Panc1 (cell line): ENCODE measurements around the gene ANKRA2. TPM values are rescaled to one million over a fixed set of nuclear protein-coding genes. Genes with fewer than 3 reads are reported as not detected.

Source experiments
- ATAC-seq: fragments of 200-7000 bp; cut with Tn5 transposase; 2 replicates; pipeline ENCODE4 v1.9.1; 2020; ENCODE audit warnings: mild to moderate bottlenecking, moderate library complexity
- BruUV-seq: library from RNA; stranded (reverse); fragments of 400-500 nt; replicated peaks from 2 replicates; lab custom pipeline; 2021; lab: Mats Ljungman, UMichigan
- CTCF ChIA-PET: fragments of 300-600 bp; sonication (Branson Sonifier 250); formaldehyde crosslinking; loops from one replicate; lab custom pipeline; 2022; ENCODE audit warnings: antibody characterized with exemption; lab: Charles Lee
- POLR2A ChIA-PET: fragments of 300-600 bp; sonication (Branson Sonifier 250); formaldehyde crosslinking; loops from one replicate; lab custom pipeline; 2022; ENCODE audit warnings: antibody characterized with exemption; lab: Charles Lee
- DNase-seq: peaks from one replicate; pipeline ENCODE4 v3.0.0-alpha.2; 2010; ENCODE audit warnings: low read depth, low spot score
- H3K27ac ChIP-seq: 2 replicates; pipeline ENCODE4 v1.5.1; 2011; ENCODE audit warnings: mild to moderate bottlenecking, low read length, inconsistent platforms
- H3K27me3 ChIP-seq: fragments of 200-500 bp; sonication (Bioruptor generic); 2 replicates; pipeline ENCODE4 v1.6.0; 2014; ENCODE audit warnings: low read length, inconsistent platforms; ENCODE audit not compliant: control insufficient read depth, insufficient read depth
- H3K36me3 ChIP-seq: fragments of 200-500 bp; sonication (Bioruptor generic); 2 replicates; pipeline ENCODE4 v1.5.1; 2014; ENCODE audit warnings: inconsistent platforms, mild to moderate bottlenecking, low read length, moderate library complexity; ENCODE audit not compliant: control insufficient read depth, insufficient read depth
- H3K4me1 ChIP-seq: 2 replicates; pipeline ENCODE4 v1.5.1; 2011; ENCODE audit warnings: inconsistent platforms, mild to moderate bottlenecking, low read length, moderate library complexity; ENCODE audit not compliant: control insufficient read depth, insufficient read depth
- H3K4me3 ChIP-seq, 2 experiments: 2 replicates each; pipeline ENCODE4 v1.5.1; 2011 to 2012; ENCODE audit warnings: low read depth in 2 of 2, low read length in 2 of 2, mild to moderate bottlenecking in 2 of 2, inconsistent platforms in 1 of 2, moderate library complexity in 1 of 2
- H3K9me3 ChIP-seq: fragments of 200-500 bp; sonication (Bioruptor generic); 2 replicates; pipeline ENCODE4 v1.5.1; 2014; ENCODE audit warnings: low read depth, mild to moderate bottlenecking, inconsistent platforms, low read length, moderate library complexity; ENCODE audit not compliant: control insufficient read depth, insufficient read depth
- CTCF ChIP-seq: fragments of 450-650 bp; IDR thresholded peaks from 2 replicates; pipeline ENCODE4 v1.5.1; 2017; ENCODE audit warnings: mild to moderate bottlenecking
- POLR2AphosphoS5 ChIP-seq: IDR thresholded peaks from 2 replicates; pipeline ENCODE4 v1.6.1; 2012; ENCODE audit warnings: mild to moderate bottlenecking, low read depth, low read length, moderate library complexity
- SIN3A ChIP-seq: IDR thresholded peaks from 2 replicates; pipeline ENCODE4 v1.6.1; 2012; ENCODE audit warnings: low read depth, mild to moderate bottlenecking, low read length, moderate library complexity, borderline replicate concordance; ENCODE audit not compliant: insufficient read depth
- TCF7L2 ChIP-seq: IDR thresholded peaks from 2 replicates; pipeline ENCODE4 v1.6.1; 2011; ENCODE audit warnings: mild to moderate bottlenecking, low read depth, low read length, inconsistent platforms
- in situ Hi-C: cut with HindIII; loops from 2 replicates; pipeline ENCODE4 v1.10.0; 2016; ENCODE audit warnings: low sequenced_read_pairs, low pct_unique_long_range_greater_than_20kb
- intact Hi-C: fragments of 100-400 bp; cut with micrococcal nuclease; formaldehyde crosslinking; loops from one replicate; pipeline ENCODE4 v1.10.0; 2022; ENCODE audit not compliant: unreplicated experiment
- total RNA-seq: library from RNA; stranded (reverse); gene quantifications from one replicate; pipeline ENCODE4 v1.2.1, GENCODE V29; 2021; ENCODE audit not compliant: unreplicated experiment
- TF ChIP-seq, protein P1 (sequence below), 2 experiments: IDR thresholded peaks; 2 replicates each; pipeline ENCODE4 v1.6.1; 2011 to 2012; ENCODE audit warnings: low read depth in 2 of 2, control low read depth in 1 of 2, low read length in 1 of 2, mild to moderate bottlenecking in 1 of 2, moderate library complexity in 1 of 2; ENCODE audit not compliant: insufficient read depth in 1 of 2

The ANKRA2 gene
- total RNA-seq, 1 experiment from 2014 or later, result 6.7 TPM

DNA sequence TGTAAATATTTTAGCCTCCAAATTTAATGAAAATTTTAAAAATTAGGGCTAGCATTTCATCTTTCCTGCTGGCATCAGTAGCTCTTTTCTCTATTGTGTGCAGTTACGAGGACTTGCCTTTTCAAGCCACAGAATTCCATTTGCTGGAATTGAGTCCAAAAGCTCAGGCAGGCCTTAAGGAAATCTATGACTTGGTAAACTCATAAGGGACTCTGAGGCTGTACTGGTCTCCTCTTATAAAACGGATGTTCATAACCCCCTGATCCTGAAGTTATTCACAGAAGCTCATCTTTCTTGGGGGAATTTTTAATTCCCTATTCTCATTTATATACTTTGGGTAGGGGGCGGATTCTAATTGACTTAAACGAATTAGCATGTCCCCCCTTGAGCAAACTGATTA lies 23.4 kb downstream of the ANKRA2 start:
- intact Hi-C loops (no loop called here), in situ Hi-C loops (no loop called here)
- CTCF ChIA-PET, result no interaction called here
- POLR2A ChIA-PET, result interaction anchor here (0.7 kb wide), 1 partner anchor 475 kb away, joined by 4 read pairs; no protein-coding TSS in a partner anchor
- Histone ChIP-seq H3K9me3 (no peaks in the 10 kb centered on the region), H3K27me3 (no peaks in the 10 kb centered on the region), H3K27ac (no peak overlapping the region), H3K36me3 (no peaks in the 10 kb centered on the region), H3K4me3 (no peak overlapping the region), H3K4me1 (peaks cover 10% of the 10 kb centered on the region)
- no peak for ATAC-seq
- DNase-seq, result no peak
- BruUV-seq, result no TSS peak
- no peak for TF ChIP-seq TCF7L2
- TF ChIP-seq POLR2AphosphoS5, result no peak
- TF ChIP-seq CTCF, result no peak
- TF ChIP-seq SIN3A, result no peak
- TF ChIP-seq, protein P1, sequence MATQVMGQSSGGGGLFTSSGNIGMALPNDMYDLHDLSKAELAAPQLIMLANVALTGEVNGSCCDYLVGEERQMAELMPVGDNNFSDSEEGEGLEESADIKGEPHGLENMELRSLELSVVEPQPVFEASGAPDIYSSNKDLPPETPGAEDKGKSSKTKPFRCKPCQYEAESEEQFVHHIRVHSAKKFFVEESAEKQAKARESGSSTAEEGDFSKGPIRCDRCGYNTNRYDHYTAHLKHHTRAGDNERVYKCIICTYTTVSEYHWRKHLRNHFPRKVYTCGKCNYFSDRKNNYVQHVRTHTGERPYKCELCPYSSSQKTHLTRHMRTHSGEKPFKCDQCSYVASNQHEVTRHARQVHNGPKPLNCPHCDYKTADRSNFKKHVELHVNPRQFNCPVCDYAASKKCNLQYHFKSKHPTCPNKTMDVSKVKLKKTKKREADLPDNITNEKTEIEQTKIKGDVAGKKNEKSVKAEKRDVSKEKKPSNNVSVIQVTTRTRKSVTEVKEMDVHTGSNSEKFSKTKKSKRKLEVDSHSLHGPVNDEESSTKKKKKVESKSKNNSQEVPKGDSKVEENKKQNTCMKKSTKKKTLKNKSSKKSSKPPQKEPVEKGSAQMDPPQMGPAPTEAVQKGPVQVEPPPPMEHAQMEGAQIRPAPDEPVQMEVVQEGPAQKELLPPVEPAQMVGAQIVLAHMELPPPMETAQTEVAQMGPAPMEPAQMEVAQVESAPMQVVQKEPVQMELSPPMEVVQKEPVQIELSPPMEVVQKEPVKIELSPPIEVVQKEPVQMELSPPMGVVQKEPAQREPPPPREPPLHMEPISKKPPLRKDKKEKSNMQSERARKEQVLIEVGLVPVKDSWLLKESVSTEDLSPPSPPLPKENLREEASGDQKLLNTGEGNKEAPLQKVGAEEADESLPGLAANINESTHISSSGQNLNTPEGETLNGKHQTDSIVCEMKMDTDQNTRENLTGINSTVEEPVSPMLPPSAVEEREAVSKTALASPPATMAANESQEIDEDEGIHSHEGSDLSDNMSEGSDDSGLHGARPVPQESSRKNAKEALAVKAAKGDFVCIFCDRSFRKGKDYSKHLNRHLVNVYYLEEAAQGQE (IDR thresholded peaks at IDR 0.05; ENCODE audit: insufficient read depth in 1 of 2, low read depth in 2 of 2, low read length in 1 of 2), result no peak

DNA sequence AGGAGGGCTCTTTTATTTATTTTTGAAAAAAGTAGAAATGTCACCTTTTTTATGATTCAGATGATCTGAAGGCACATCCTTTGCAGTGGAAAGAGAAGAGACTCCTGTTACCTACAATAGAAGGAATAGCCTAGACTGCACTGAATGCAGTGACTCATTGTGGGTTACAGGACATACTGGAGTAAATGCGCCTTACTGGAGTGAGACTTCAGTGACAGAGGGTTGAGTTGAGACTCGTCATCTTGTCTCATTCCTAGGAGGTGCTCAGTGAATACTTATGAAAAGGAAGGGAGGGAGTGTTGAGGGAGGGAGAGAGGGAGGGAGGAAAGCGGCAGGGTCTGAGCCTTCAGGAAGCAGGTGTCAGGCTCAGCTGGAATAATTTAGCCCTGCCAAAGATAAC lies 25.2 kb downstream of the ANKRA2 start:
- ATAC-seq (peak; percentile 73), DNase-seq (no peak)
- ChIA-PET CTCF (no interaction called here), POLR2A (no interaction called here)
- TF ChIP-seq SIN3A (no peak), CTCF (no peak), TCF7L2 (no peak), POLR2AphosphoS5 (no peak)
- TF ChIP-seq, protein P1 (IDR thresholded peaks at IDR 0.05; ENCODE audit: insufficient read depth in 1 of 2, low read depth in 2 of 2, low read length in 1 of 2), result no peak
- Histone ChIP-seq H3K9me3 (no peaks in the 10 kb centered on the region; the same call in 1 of the 2 replicates), H3K27me3 (no peaks in the 10 kb centered on the region), H3K4me3 (no peak overlapping the region), H3K4me1 (peaks cover 10% of the 10 kb centered on the region), H3K36me3 (no peaks in the 10 kb centered on the region), H3K27ac (no peak overlapping the region)
- in situ Hi-C loops, result no loop called here
- BruUV-seq, result no TSS peak
- intact Hi-C loops, result no loop called here
